GM19043 (cell line): ENCODE results near the gene PLCB3.

Experiments used
- ATAC-seq: cut with Tn5 transposase; IDR thresholded peaks from one replicate; pipeline ENCODE4 v1.9.1; 2021; ENCODE audit warnings: low read depth; ENCODE audit not compliant: unreplicated experiment

PLCB3 gene

GRCh38 chr11:64251016-64251752, at the start of gene PLCB3:
TSS of gene PLCB3 (plus strand) at chr11:64251530. CDS start at chr11:64251650, 120 bp downstream.
- ATAC-seq: no peak

- ATAC-seq: no peak
Measured at GRCh38 chr11:64201543-64201942, 49.8 kb upstream of the PLCB3 start.

- ATAC-seq: no peak
Measured at GRCh38 chr11:64202992-64203391, 48.3 kb upstream of the PLCB3 start.

GRCh38 chr11:64203421-64204079, 47.8 kb upstream of the PLCB3 start:
- no peak for ATAC-seq

GRCh38 chr11:64204080-64204440, 47.3 kb upstream of the PLCB3 start:
- no peak for ATAC-seq

GRCh38 chr11:64204464-64204989, 46.8 kb upstream of the PLCB3 start:
- no peak for ATAC-seq

- peak; percentile 44 for ATAC-seq
Measured at GRCh38 chr11:64206457-64207255, 44.7 kb upstream of the PLCB3 start, which contains the start of gene FERMT3. TSS of gene FERMT3 (plus strand) at chr11:64206721. CDS start at chr11:64207365, 644 bp downstream.

GRCh38 chr11:64207256-64208085, 43.9 kb upstream of the PLCB3 start:
- ATAC-seq: peak; percentile 52

- ATAC-seq: no peak
Measured at GRCh38 chr11:64208086-64208795, 43.1 kb upstream of the PLCB3 start.

- ATAC-seq: no peak
Measured at GRCh38 chr11:64208796-64209562, 42.4 kb upstream of the PLCB3 start.

- ATAC-seq: no peak
Measured at GRCh38 chr11:64209563-64209843, 41.8 kb upstream of the PLCB3 start.

GRCh38 chr11:64210301-64211020, 40.9 kb upstream of the PLCB3 start:
- ATAC-seq: no peak

- ATAC-seq: no peak
Measured at GRCh38 chr11:64211181-64211872, 40.0 kb upstream of the PLCB3 start.

GRCh38 chr11:64216879-64217278, 34.5 kb upstream of the PLCB3 start:
- ATAC-seq: no peak

- ATAC-seq: no peak
Measured at GRCh38 chr11:64218628-64219353, 32.5 kb upstream of the PLCB3 start.

- no peak for ATAC-seq
Measured at GRCh38 chr11:64219354-64219684, 32.0 kb upstream of the PLCB3 start.

GRCh38 chr11:64219755-64220154, 31.6 kb upstream of the PLCB3 start:
- no peak for ATAC-seq
